Measurements from ENCODE around the gene SPATS2L.

The SPATS2L gene

DNA sequence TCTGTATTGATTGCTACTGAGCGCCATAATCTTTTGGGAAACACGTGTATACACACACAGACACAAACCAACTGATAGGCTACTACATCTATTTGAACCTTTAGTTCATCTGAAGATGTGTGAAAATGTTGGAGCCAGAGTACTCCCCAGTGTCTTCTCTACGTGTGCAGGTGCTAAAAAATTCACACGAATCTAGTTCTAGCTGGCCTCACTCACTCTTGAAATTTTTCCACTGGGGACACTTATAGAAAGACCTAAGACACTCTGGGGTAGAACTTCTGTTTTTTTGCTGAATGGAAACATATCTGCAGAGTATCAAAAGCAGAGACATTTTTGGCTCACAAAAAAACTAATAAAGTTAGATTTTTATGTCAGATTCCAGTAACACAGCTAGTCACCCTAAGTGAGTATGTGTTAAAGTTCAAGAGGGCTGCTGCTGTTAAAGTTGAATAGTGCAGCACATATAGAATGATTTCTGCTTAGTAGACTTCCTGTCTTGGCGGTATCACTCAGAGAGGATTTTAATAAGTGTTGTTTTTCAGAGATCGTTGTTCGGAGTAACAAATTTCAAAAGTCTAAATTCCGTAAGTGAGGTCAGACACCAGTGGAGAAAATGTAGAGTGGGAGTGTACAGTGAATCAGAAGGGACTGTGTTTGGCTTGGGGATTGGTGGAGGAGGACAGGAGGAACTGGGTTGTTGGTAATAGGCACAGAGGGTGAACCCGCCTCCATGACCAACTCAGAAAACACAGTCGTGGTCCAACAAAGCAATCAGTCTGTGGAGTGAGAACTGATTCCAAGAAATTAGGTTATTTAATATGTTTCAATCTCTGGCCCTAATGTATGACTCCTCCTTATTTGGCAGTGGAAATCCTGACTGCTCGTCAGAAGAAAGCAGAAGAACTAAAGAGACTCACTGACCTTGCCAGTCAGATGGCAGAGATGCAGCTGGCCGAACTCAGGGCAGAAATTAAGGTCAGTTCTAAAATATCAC is 160.2 kb downstream of the SPATS2L start:
- DNase-seq (ENCODE audit: low read depth in 2 of 2) = no peak

DNA sequence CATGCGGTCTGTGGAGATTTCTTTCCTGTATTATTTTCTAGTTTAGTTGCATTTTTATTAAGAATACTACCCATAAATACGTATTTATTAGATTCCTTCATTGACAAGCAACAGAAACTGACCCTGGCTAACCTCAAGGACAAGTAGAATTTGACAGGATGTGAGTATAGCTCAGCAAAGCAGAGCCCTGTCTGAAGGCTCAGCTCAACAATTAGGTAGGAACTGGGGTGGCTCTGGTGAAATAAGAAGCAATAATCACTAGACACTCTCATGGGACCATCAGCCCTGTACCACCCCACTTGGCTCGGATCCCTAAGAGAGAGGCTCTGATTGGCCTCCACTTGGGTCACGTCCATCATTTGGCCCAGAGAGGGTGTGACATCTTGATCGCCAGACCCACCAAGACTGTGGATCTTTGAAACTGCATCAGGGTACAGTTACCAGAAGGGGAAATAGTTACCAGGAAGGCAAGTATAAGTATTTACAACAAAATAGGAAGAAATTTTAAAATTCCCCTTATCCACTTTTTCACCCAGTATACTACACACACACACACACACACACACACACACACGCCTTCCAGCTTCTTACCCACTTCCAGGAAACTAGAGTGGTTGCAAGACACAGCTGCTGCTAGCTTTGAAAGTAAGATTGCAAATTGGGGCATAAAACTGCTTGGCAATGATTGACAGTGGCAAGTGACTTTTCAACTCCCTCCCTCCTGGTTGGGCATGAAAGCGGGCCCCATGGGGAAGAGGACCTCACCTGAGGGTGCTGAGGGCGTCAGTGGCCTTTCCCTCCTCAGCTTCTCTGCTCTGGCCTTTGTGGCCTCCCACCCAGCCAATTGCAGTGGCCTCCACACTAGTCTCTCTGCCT is 161.6 kb downstream of the SPATS2L start:
- no peak for DNase-seq (ENCODE audit: low read depth in 2 of 2)

DNA sequence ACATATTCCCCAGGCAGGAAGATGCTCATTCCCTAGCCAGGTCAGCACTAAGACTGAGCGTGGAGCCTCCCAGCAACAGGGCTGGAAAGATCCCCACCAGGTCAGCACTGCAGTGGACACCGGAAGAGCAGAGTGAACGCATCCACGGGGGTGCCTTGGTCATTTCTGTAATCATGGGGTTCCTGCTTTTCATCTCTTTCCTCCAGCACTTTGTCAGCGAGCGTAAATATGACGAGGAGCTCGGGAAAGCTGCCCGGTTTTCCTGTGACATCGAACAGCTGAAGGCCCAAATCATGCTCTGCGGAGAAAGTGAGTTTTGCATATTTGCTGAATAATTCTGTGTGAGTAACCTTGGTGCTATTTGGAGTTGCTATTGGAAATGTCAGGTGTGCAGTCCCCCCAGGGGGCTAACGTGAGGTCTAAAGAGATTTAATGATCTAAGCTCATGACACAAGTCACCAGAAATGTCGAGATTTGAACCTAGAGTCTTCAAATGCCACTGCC is 163.3 kb downstream of the SPATS2L start:
- no peak for DNase-seq (ENCODE audit: low read depth in 2 of 2)

DNA sequence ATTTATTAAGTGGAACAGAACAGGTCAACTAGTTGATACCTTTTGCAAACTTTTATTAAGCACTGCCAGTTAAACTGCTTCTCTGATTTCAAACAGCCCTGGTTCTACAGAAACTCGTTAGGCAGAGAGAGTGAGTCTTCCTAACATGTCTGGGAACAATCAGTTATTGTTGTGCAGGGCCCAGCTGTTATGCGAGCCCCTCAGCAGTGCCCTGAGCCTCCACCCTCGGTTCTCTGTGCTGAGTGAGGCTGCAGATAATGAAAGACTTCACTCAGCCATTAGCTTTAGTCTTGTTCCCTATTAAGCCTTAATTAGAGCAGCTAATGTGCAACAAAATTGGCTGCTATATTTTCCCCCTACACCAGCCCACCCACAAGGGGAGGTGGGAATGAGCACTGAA is 163.7 kb downstream of the SPATS2L start:
- no peak for DNase-seq (ENCODE audit: low read depth in 2 of 2)

DNA sequence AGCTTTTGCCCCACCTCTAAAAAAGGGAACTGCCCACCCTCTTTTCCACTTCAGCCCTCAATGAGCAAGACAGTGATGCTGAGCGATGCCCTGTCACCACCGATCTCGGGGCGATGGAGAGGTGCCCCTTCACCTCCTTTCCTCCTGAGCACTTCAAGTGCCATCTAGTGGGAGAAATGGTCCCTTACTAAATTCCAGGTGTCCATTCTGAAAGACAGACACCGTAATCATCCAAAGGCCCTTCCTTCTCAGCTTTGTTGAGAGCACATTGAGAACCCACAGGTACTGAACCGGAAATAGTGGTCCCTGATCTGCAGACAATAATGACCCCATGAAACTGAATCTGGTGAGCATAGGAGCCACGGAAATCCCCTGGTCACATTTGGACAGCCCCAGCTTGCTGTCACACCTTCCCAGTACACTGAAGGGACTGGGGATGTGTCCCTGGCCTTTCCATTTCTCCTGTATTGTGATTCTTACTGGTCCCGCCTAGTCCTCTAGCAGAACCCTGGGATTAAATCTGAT is 164.9 kb downstream of the SPATS2L start:
- DNase-seq (ENCODE audit: low read depth in 2 of 2) = peak; percentile 15 to 21

DNA sequence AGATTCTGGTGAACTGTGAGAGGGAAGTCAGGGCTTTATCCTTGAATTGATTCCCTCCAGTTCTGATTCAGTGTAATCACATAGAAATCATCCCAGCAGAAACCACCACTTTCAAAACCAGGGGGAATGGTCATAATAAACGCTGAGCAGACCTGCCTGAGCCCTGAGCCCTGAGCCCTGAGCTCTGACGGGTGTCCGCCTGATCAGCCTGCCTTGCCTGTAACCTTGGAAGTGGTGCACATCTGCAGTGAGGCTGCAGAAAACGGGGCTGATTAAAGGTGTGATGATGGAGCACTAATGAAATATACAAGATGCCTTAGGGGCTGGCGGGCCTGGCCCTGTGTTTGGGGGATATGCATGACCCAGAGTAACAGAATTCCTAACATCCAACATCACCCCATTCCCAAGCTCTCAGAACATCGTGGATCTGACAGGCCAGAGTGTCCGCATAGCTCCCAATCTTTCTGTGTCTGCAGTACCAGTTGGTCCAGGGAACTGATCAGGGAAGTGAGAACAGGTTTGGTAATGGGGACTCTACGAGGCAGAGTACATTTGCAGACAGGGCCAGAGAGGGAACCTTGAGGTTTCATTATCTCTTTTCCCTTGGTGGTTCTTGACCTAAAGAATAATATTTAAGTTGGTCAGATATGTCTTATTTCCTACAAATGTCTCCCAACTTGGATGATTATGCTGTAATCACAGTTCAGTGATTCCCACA is 165.6 kb downstream of the SPATS2L start:
- DNase-seq (ENCODE audit: low read depth in 2 of 2) = no peak

DNA sequence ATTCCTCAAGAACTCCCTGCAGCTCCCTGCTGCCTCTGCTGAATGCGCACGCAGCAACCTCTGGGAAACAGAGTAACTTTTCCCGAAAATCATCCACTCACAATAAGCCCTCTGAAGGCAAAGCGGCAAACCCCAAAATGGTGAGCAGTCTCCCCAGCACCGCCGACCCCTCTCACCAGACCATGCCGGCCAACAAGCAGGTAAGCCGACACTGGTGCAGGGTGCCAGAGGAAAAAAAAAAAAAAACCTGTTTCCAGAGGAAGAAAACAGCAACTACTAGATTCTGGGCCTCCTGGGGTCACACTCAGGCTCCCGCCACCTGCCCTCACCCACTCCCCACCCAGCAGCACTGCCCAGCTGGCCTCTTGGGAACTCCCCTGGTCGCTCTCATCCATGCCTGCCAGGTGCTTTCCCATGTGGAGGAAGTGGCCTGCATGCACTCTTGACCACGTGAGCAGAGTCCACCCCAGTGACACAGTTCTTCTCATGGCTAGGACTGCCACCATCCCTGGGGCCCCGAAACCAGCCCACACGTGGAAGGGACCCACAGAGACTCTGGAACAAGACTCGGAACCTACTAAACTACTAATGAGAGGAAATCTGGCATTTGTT is 166.5 kb downstream of the SPATS2L start:
- DNase-seq (ENCODE audit: low read depth in 2 of 2) = no peak

DNA sequence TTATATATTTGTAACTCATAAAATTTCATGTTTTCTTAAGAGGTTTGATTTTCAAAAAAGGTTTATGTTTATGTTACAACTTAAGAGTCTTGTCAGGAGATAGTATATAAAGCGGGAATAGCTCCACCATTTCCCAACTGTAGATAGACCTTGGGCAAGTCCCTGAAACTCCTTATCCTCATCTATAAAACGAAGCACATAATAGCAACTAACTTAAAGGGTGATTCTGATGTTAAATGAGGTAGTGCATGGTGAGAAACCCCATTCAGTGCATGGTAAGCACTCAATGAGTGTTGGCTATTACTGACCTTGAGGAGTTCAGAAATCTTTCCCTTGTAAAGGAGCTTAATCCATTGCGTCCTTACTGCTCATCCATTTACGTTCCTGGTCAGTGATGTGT is 169.3 kb downstream of the SPATS2L start:
- no peak for DNase-seq (ENCODE audit: low read depth in 2 of 2)

DNA sequence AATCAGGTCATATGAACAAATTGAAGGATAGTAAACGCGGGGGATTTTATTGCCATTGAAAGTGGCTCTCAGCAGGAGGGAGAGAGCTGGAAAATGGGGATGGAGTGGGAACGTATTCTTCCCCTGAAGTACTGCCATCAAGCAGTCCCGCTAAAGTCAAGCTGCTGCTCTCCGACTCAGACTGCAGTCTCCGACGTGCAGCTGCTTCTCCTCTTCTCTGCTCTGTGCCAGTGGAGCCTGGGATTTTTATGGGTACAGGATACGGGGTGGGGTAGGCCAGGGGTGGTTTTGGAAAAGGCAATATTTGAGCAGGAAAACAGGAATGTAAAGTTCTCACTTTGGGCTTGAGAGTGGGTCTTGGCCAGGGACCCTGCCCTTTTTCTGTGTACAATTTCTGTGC is 170.3 kb downstream of the SPATS2L start:
- no peak for DNase-seq (ENCODE audit: low read depth in 2 of 2)

DNA sequence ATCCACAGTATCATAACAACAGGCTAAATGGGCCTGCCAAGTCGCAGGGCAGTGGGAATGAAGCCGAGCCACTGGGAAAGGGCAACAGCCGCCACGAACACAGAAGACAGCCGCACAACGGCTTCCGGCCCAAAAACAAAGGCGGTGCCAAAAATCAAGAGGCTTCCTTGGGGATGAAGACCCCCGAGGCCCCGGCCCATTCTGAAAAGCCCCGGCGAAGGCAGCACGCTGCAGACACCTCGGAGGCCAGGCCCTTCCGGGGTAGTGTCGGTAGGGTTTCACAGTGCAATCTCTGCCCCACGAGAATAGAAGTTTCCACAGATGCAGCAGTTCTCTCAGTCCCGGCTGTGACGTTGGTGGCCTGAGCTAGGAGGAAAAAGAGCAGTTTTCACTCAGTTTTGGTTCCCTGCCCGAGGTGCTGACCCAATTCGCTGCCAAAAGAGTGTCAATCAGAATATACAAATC is 171.2 kb downstream of the SPATS2L start:
- no peak for DNase-seq (ENCODE audit: low read depth in 2 of 2)

DNA sequence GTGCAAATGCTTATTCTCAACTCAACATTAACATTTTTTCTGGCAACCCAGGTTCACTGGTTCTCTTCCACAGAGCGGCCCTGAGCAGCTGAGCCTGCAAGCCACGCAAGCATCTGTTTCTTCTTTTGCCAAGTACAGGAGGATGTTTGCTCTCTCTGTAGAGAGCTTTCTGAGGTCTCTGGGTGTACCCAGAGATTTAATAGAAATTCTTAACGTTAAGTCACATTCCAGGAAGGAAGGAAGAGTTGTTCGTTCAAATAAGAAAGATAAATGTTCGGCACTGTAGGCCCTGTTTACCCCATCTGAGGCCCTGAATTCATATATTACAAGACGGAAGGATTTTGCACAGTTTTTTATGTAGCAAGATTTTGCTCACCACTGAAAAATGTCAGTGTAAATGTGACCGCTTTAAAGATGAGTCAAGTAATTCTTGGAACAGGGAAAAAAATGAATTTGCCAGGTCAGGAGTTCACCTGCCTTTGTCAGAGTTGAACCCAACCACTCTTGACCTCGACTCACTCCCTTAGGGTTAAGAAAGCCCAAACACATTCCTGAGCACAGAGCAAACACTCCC is 173.3 kb downstream of the SPATS2L start:
- DNase-seq (ENCODE audit: low read depth in 2 of 2) = no peak

DNA sequence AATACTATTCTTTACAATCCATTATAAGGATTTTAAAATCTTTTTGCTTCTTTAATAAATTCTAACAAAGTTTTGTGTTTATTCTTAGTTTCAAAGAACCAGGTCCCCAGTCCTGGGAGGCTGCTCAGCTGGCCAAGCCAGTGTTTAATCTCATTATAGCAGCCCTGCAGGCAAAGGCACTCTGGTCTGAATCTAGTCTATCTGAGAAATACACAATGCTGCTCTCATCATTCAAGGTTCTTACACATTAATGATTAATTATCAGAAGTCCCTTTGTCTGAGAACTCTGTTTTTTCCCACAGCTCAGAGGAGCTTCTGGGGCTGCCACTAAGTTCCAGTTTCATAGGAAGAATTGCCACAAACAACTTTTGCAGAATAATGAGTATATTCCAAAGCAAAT is 175.7 kb downstream of the SPATS2L start:
- DNase-seq (ENCODE audit: low read depth in 2 of 2) = no peak

DNA sequence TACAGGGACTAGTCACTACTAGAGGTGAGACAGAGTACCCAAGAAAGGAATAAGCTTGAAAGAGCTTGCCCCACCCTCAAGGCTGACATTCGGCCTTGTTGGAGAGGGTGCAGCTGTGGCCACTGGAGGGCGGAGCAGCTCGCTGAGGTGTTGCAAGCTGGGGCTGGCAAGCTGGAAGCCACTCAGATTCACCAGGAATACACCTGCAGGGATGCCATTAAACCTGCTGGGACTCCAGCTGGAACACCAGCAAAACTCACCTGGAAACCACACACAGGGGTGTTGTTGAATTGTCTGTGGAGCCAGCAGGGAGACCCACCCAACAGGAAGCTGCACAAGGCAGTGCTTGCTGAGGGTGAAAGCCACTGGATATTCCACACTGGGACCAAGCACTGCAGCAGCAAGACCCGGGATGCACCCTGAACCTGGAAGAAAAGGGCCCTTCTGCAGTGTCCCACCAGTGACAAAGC is 177.3 kb downstream of the SPATS2L start:
- DNase-seq (ENCODE audit: low read depth in 2 of 2) = no peak

DNA sequence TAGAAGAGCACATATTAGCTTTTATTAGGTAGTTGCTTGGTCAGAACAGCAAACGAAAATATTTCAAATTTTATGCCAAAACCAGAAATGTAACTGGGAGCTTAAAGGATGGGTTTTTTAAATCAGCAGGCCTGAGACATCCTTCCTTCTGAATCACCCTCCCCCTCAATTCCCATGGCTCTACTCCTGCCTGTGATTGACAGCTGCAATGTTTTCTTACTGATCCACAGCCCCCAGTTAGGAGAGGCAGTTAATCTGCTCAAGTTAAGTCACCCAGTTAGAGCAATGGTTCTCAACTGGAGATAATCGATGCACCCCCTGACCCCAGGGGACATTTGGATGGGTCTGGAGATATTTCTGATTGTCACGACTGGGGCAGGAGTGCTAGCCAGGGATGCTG is 178.4 kb downstream of the SPATS2L start:
- DNase-seq (ENCODE audit: low read depth in 2 of 2) = no peak

DNA sequence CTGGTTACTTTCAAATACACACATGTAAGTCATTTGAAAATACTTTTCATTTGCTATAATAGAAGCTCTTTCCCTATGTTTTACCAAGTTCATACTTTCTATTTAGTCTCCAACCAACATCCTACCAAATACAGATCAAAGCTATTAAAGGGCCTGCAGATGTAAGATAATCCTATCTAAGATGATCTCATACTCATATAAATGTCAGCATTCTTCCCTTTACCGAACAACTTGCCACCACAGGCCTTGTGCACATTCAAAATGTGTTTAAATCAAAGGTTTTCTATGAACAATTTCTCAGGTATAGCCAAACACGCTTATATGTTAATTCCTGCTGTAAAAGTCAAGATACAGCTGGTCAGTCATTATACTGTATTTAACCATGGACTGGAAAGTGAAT is 180.0 kb downstream of the SPATS2L start:
- no peak for DNase-seq (ENCODE audit: low read depth in 2 of 2)

DNA sequence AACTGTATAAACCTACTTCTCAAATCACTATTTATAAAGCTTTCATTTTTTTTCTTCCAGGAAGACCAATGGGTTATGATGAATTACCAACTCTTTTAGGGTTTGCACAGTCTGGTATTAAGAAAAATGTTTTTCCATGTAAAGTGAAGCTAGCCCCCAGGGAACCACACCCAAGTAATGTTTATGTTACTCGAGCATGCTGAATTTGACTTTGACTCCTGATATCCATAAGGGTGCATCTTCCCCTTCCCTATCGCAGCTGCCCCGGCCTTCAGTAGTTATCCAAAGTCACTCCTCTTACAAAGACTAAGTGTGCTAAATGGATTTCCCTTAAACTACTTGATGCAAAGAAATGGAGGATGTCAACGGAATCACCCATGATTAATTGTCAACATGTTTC is 181.7 kb downstream of the SPATS2L start:
- no peak for DNase-seq (ENCODE audit: low read depth in 2 of 2)

DNA sequence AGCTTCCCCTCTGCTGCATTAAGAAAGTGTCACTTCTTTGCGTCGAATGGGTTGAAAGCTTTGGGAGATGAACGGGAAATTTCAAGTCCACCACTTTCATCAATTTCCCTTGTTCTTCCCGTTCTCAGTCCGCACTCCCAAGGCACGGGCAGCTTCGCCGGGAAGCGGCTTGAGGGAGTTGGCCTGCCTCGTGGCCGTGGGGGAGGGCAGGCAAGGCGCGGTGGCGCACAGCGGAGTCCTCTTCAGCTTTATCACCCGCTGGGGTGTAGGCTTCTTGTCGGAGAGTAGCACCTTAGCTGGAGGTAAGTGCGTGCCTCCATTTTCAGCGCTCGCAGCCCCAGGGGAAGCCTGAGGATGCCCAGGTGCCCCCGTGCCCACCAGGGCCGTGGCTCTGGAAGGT is 183.5 kb downstream of the SPATS2L start:
- no peak for DNase-seq (ENCODE audit: low read depth in 2 of 2)

DNA sequence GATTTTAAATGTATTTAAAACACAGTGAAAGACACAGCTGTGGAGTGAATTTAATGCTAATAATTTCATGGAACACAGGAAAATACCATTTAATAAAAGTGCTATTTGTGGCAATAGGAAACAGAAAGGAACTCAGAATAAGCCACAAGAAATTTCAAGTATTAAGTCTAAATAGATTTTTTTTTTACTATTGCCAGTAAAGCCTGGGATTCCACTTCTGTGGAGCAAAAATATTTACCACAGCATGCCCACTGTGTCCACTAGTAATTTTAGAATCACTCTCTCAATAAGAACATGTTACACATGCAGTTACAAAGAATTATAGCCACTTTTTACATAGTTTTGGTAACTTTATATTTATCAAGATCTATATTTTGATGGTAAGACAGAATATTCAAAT is 186.2 kb downstream of the SPATS2L start:
- DNase-seq (ENCODE audit: low read depth in 2 of 2) = no peak

DNA sequence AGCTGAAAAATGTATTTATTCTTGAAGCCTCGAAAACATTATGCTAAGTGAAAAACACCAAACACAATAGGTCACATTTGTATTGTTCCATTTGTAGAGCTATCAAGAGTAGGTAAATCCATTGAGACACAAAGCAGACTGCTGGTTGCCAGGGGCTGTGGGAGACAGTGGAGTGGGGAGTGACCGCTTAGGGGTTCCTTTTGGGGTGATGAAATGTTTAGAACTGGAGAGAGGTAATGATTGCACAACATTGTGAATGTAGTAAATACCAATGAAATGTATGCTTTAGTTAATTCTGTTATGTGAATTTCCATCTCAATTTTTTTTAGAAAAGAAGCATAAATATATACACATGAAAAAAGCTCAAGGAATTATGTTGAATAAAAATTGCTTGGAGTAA is 187.6 kb downstream of the SPATS2L start:
- DNase-seq (ENCODE audit: low read depth in 2 of 2) = no peak

DNA sequence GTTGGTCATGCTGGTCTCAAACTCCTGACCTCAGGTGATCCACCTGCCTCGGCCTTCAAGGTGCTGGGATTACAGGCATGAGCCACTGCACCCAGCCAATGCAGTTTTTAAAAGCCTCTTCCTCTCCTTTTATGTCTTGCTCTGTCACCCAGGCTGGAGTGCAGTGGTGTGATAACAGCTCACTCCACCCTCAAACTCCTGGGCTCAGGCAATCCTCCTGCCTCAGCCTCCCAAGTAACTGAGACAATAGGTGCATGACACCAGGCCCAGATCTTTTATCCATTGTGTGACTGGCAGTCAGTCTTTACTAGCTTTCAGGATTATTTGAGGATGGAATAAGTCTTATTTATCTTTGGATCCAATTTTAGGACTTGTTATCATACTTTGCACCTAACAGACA is 190.2 kb downstream of the SPATS2L start:
- no peak for DNase-seq (ENCODE audit: low read depth in 2 of 2)

All from stimulated activated CD8-positive, alpha-beta memory T cell treated with anti-CD3 and anti-CD28 coated beads, Interleukin-7, amount 100 ng/mL, for 4 hours (primary cell).